Tibial nerve (tissue), 4 donors: ENCODE data around the gene PLCG1.

Source experiments
- CTCF ChIP-seq, 5 experiments: fragments of 200-600 bp in 3 of 5; fragments of 450-650 bp in 2 of 5; sonication (generic) in 3 of 5; IDR thresholded peaks; one replicate each; pipeline ENCODE4 v1.5.1; 2016 to 2019; ENCODE audit warnings: antibody characterized with exemption in 5 of 5, mild to moderate bottlenecking in 3 of 5, moderate library complexity in 2 of 5
- EP300 ChIP-seq, 2 donors: sonication (generic); formaldehyde crosslinking; IDR thresholded peaks; one replicate each; pipeline ENCODE4 v1.6.1; 2017; ENCODE audit warnings: antibody characterized with exemption in 2 of 2, mild to moderate bottlenecking in 1 of 2
- POLR2A ChIP-seq, 2 donors: fragments of 450-650 bp; IDR thresholded peaks; one replicate each; pipeline ENCODE4 v1.6.1; 2017; ENCODE audit warnings: antibody characterized with exemption in 2 of 2, mild to moderate bottlenecking in 2 of 2, moderate library complexity in 2 of 2

- TF ChIP-seq CTCF (IDR thresholded peaks at IDR 0.05): no peak
- TF ChIP-seq EP300 (IDR thresholded peaks at IDR 0.05): no peak
- no peak for TF ChIP-seq POLR2A (IDR thresholded peaks at IDR 0.05)
Observed at GRCh38 chr20:41214202-41214601, 76.9 kb downstream of the PLCG1 start.
